ENCODE data around the gene COMP. TPM values are rescaled to one million over a fixed set of nuclear protein-coding genes. Genes with fewer than 3 reads are reported as not detected.
A peak's percentile ranks its signal among the peaks of the same experiment; 100 is the strongest.

COMP gene
- total RNA-seq, 2 donors from 2014 or later = 0.09 to 2.0 TPM

GRCh38 chr19:18794029-18794313, 2.9 kb upstream of the COMP start:
- no peaks in the 10 kb centered on the region for H3K4me1 ChIP-seq (replicated peaks)
- 80% methylated on average over 5 of the region's 5 CpGs for WGBS
- no peaks in the 10 kb centered on the region for H3K9me3 ChIP-seq
- H3K36me3 ChIP-seq = no peaks in the 10 kb centered on the region
- no peak overlapping the region for H3K27ac ChIP-seq
- no peak overlapping the region for H3K4me3 ChIP-seq
- DNase-seq (ENCODE audit: low spot score) = no peak
- no peak for TF ChIP-seq CTCF (IDR thresholded peaks at IDR 0.05)
- no peak for TF ChIP-seq POLR2AphosphoS5 (IDR thresholded peaks at IDR 0.05)
- TF ChIP-seq POLR2A (IDR thresholded peaks at IDR 0.05) = no peak
- H3K27me3 ChIP-seq (replicated peaks; ENCODE audit: insufficient read depth) = peaks cover 19% of the 10 kb centered on the region
- intact Hi-C loops (cut with DNase I) = no loop called here

GRCh38 chr19:18793144-18794028, 2.3 kb upstream of the COMP start:
- intact Hi-C loops (cut with DNase I) = no loop called here
- DNase-seq (ENCODE audit: low spot score) = no peak
- 80% methylated on average over 13 of the region's 13 CpGs for WGBS

GRCh38 chr19:18792661-18793060, 1.6 kb upstream of the COMP start:
- intact Hi-C loops (cut with DNase I) = no loop called here
- WGBS = 89% methylated on average over 3 of the region's 3 CpGs
- H3K27me3 ChIP-seq (replicated peaks; ENCODE audit: insufficient read depth) = peaks cover 26% of the 10 kb centered on the region

More at GRCh38 chr19:18793144-18794028, 2.3 kb upstream of the COMP start:
- TF ChIP-seq POLR2A (IDR thresholded peaks at IDR 0.05) = no peak
- no peak for TF ChIP-seq POLR2AphosphoS5 (IDR thresholded peaks at IDR 0.05)
- no peak for TF ChIP-seq CTCF (IDR thresholded peaks at IDR 0.05)
- Histone ChIP-seq H3K27ac (no peak overlapping the region), H3K4me3 (no peak overlapping the region), H3K4me1 (replicated peaks) (no peaks in the 10 kb centered on the region), H3K9me3 (no peaks in the 10 kb centered on the region), H3K36me3 (no peaks in the 10 kb centered on the region), H3K27me3 (replicated peaks; ENCODE audit: insufficient read depth) (peaks cover 20% of the 10 kb centered on the region)

GRCh38 chr19:18791315-18791678, 192 bp upstream of the COMP start:
- Histone ChIP-seq H3K27me3 (replicated peaks; ENCODE audit: insufficient read depth) (peaks cover 32% of the 10 kb centered on the region), H3K4me1 (replicated peaks) (no peaks in the 10 kb centered on the region), H3K9me3 (no peaks in the 10 kb centered on the region), H3K36me3 (no peaks in the 10 kb centered on the region), H3K27ac (no peak overlapping the region), H3K4me3 (no peak overlapping the region)
- no peak for DNase-seq (ENCODE audit: low spot score)
- TF ChIP-seq POLR2A (IDR thresholded peaks at IDR 0.05) = no peak
- intact Hi-C loops (cut with DNase I) = no loop called here
- 24% methylated on average over 21 of the region's 21 CpGs for WGBS

More at GRCh38 chr19:18792661-18793060, 1.6 kb upstream of the COMP start:
- TF ChIP-seq POLR2A (IDR thresholded peaks at IDR 0.05) = no peak
- TF ChIP-seq CTCF (IDR thresholded peaks at IDR 0.05) = no peak
- no peak for TF ChIP-seq POLR2AphosphoS5 (IDR thresholded peaks at IDR 0.05)
- Histone ChIP-seq H3K4me1 (replicated peaks) (no peaks in the 10 kb centered on the region), H3K27ac (no peak overlapping the region), H3K9me3 (no peaks in the 10 kb centered on the region), H3K4me3 (no peak overlapping the region), H3K36me3 (no peaks in the 10 kb centered on the region)
- no peak for DNase-seq (ENCODE audit: low spot score)

GRCh38 chr19:18789883-18790565, 1.1 kb downstream of the COMP start:
- no peak for DNase-seq (ENCODE audit: low spot score)
- Histone ChIP-seq H3K4me1 (replicated peaks) (no peaks in the 10 kb centered on the region), H3K9me3 (no peaks in the 10 kb centered on the region), H3K4me3 (peak overlapping the region; percentile 5 to 8), H3K27ac (no peak overlapping the region), H3K36me3 (no peaks in the 10 kb centered on the region), H3K27me3 (replicated peaks; ENCODE audit: insufficient read depth) (peaks cover 32% of the 10 kb centered on the region)
- no peak for TF ChIP-seq CTCF (IDR thresholded peaks at IDR 0.05)
- no peak for TF ChIP-seq POLR2A (IDR thresholded peaks at IDR 0.05)
- no peak for TF ChIP-seq POLR2AphosphoS5 (IDR thresholded peaks at IDR 0.05)
- 2% methylated on average over 65 of the region's 65 CpGs for WGBS
- intact Hi-C loops (cut with DNase I) = no loop called here
